ENCODE results near the gene OMG.

- TF ChIP-seq, protein P1, sequence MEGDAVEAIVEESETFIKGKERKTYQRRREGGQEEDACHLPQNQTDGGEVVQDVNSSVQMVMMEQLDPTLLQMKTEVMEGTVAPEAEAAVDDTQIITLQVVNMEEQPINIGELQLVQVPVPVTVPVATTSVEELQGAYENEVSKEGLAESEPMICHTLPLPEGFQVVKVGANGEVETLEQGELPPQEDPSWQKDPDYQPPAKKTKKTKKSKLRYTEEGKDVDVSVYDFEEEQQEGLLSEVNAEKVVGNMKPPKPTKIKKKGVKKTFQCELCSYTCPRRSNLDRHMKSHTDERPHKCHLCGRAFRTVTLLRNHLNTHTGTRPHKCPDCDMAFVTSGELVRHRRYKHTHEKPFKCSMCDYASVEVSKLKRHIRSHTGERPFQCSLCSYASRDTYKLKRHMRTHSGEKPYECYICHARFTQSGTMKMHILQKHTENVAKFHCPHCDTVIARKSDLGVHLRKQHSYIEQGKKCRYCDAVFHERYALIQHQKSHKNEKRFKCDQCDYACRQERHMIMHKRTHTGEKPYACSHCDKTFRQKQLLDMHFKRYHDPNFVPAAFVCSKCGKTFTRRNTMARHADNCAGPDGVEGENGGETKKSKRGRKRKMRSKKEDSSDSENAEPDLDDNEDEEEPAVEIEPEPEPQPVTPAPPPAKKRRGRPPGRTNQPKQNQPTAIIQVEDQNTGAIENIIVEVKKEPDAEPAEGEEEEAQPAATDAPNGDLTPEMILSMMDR (IDR thresholded peaks at IDR 0.05): no peak
- TF ChIP-seq POLR2A (IDR thresholded peaks at IDR 0.05): no peak
These were observed 2.1 kb downstream of the OMG start for GRCh38 chr17:31294820-31295488.

All from testis (tissue), 2 donors.